Activated naive CD8-positive, alpha-beta T cell treated with anti-CD3 and anti-CD28 coated beads, Interleukin-2, amount 50 U/mL, for 24 hours (primary cell): ENCODE measurements around the gene ENTPD1.
"Not testable (repeated sequence)": the region's sequence is repeated elsewhere in the genome, so short reads cannot be mapped to it uniquely, and the experiment has no call there.

Experiments used
- ATAC-seq: fragments of 150-1000 bp; cut with Tn5 transposase; one replicate; pipeline ENCODE4 v1.10.0; 2021
- DNase-seq: peaks from one replicate; pipeline ENCODE4 v3.0.0; 2021
- H3K27ac Mint-ChIP-seq: one replicate; pipeline ENCODE4 v1.8.0; 2021; ENCODE audit warnings: mild to moderate bottlenecking, mixed read lengths
- H3K27me3 Mint-ChIP-seq: one replicate; pipeline ENCODE4 v1.8.0; 2021; ENCODE audit warnings: mixed read lengths
- H3K36me3 Mint-ChIP-seq: one replicate; pipeline ENCODE4 v1.8.0; 2021; ENCODE audit warnings: low read depth, mixed read lengths
- H3K4me1 Mint-ChIP-seq: one replicate; pipeline ENCODE4 v1.8.0; 2021; ENCODE audit warnings: mixed read lengths
- H3K4me3 Mint-ChIP-seq: one replicate; pipeline ENCODE4 v1.8.0; 2021; ENCODE audit warnings: mild to moderate bottlenecking, moderate library complexity, mixed read lengths
- H3K9me3 Mint-ChIP-seq: one replicate; pipeline ENCODE4 v1.8.0; 2021; ENCODE audit warnings: mixed read lengths

Gene ENTPD1, protein sequence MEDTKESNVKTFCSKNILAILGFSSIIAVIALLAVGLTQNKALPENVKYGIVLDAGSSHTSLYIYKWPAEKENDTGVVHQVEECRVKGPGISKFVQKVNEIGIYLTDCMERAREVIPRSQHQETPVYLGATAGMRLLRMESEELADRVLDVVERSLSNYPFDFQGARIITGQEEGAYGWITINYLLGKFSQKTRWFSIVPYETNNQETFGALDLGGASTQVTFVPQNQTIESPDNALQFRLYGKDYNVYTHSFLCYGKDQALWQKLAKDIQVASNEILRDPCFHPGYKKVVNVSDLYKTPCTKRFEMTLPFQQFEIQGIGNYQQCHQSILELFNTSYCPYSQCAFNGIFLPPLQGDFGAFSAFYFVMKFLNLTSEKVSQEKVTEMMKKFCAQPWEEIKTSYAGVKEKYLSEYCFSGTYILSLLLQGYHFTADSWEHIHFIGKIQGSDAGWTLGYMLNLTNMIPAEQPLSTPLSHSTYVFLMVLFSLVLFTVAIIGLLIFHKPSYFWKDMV

DNA sequence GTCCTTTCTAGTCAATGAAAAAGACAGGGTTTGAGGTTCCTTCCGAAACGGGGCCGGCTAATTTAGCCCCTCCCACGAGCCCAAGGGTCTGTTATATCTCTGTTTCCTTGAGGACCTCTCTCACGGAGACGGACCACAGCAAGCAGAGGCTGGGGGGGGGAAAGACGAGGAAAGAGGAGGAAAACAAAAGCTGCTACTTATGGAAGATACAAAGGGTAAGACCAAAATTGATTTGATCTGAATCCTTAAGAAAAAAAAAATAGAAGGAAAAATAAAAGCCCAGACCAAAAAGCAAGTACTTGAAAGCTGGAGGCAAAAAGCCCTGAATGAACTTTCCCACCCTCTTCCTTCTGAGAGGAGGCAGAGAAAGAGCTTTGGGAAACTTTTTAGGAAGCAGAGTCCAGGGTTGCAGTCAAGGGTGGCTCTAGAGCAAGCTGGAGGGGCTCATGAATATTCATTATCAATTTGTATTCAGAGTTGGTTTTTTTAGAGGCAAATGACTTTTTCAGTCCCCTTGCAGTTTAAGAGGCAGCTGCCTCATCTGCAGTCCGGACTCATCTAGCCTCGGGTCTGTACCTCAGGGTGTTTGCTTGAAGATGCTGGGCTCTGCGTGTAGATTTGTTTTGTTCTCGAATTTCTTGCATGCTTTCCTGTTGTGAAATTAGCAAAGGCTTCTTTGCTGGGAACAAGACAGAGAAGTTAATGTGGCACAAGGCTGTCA lies at the start of gene ENTPD1:
Gene ENTPD1 (plus strand): TSS at position 123 of the 721 bp plus-strand sequence. CDS start 77 bp downstream, at position 200.
- Mint-ChIP-seq H3K36me3 (no peaks in the 10 kb centered on the region), H3K9me3 (no peaks in the 10 kb centered on the region), H3K27me3 (peaks cover 33% of the 10 kb centered on the region), H3K4me3 (peak within 1 kb of the TSS; percentile 73), H3K4me1 (peaks cover 33% of the 10 kb centered on the region), H3K27ac (peak within 1 kb of the TSS; percentile 46)
- DNase-seq (no peak), ATAC-seq (no peak)

DNA sequence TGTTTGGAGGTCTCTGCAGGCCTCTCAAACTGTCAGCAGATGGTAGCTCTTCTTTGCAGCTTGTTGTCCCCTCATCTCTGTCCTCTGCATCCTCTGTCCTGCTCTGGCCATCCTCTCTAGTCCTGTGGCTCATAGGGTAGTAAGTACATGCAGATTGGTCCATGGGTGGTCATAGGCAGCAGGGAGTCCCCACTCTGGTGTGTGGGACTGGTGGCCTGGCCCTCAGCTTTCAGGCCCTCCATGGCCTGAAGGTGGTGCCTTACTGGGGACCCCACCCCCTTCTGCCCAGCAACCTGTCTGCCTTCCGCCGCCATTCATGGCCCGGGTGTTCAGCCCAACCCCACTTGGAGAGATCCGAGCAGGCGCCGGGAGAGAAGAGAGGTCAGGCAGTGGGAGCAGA lies 49.4 kb upstream of the ENTPD1 start:
- Mint-ChIP-seq H3K4me3 (no peak overlapping the region), H3K27me3 (no peaks in the 10 kb centered on the region), H3K36me3 (no peaks in the 10 kb centered on the region), H3K4me1 (no peaks in the 10 kb centered on the region), H3K27ac (no peak overlapping the region), H3K9me3 (no peaks in the 10 kb centered on the region)
- DNase-seq (no peak), ATAC-seq (no peak)

DNA sequence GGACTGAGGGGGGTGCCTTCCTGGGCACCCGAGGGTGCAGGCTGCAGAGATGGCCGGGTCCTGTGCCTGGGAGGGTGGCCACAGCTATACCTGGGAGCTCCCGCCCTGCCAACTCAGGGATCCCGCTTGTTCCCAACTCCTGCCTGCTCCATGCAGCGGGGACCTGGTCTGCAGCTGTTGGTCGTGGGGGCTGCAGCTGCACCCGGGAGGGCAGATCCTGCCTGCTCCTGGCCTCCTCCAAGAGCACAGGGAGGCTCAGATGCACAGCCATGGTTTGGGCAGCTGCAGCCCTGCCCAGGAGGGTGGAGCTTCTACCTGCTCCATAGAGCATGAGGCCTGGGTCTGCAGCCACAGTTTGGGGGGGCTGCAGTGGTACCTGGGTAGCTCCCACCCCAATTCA lies 49.0 kb upstream of the ENTPD1 start:
- Mint-ChIP-seq H3K36me3 (no peaks in the 10 kb centered on the region), H3K4me1 (no peaks in the 10 kb centered on the region), H3K27ac (no peak overlapping the region), H3K4me3 (no peak overlapping the region), H3K27me3 (no peaks in the 10 kb centered on the region), H3K9me3 (no peaks in the 10 kb centered on the region)
- peak; percentile 28 for ATAC-seq
- DNase-seq: no peak

DNA sequence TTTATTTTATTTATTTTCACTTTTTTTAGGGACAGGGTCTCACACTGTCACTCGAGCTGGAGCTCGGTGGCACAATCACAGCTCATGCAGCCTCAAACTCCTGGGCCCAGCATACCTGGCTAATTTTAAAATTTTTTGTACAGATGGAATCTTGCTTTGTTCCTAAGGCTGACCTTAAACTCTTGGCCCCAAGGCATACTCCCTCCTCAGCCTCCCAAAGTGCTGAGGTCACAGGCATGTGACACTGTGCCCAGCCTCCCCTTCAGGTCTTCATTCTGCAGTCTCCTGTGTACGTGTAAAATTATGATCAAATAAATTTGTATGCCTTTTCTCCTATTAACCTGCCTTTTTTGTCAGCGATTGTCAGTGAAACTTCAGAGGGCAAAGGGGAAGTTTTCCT lies 44.5 kb upstream of the ENTPD1 start:
- H3K36me3 Mint-ChIP-seq: no peaks in the 10 kb centered on the region
- H3K4me3 Mint-ChIP-seq: no peak overlapping the region
- ATAC-seq: no peak
- DNase-seq: no peak
- no peaks in the 10 kb centered on the region for H3K27me3 Mint-ChIP-seq
- H3K4me1 Mint-ChIP-seq: no peaks in the 10 kb centered on the region
- no peak overlapping the region for H3K27ac Mint-ChIP-seq
- no peaks in the 10 kb centered on the region for H3K9me3 Mint-ChIP-seq

DNA sequence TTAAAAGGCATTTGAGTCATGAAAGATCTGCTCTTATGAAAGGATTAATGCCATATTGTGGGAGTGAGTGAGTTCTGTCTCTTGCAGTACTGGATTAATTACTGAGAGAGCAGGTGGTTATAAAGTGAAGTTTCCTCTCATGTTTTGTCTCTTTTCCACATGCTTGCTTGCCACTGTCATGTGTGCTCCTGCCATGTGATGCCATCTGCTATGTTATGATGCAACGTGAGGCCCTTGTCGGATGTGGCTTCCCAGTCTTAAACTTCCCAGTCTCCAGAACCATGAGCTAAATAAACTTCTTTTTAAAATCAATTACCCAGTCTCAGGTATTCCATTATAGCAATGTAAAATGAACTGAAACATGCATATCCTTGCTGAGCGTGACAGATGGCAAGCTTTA lies 39.5 kb upstream of the ENTPD1 start:
- H3K36me3 Mint-ChIP-seq: no peaks in the 10 kb centered on the region

DNA sequence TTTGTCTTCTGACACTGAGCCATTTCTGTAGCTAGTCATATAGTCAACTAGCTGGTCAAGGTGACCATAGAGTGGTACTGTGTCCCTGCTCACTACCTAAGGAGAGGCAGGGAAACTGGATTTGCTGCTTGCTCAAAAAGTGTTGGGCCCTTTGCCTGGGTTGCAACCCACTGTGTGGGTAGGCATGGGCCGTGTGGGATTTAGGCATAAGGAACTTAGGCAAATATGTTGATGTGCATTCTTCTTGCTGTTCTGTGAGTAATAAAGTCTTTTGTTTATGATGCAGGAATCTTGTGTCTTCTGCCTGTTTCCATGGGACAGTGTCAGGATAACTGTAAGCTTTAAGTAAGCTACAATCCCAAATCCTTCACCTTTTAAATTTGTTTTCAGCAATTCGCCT lies 39.1 kb upstream of the ENTPD1 start:
- no peaks in the 10 kb centered on the region for H3K4me1 Mint-ChIP-seq
- ATAC-seq (no peak), DNase-seq (no peak)
- no peaks in the 10 kb centered on the region for H3K36me3 Mint-ChIP-seq
- H3K27me3 Mint-ChIP-seq: no peaks in the 10 kb centered on the region
- H3K4me3 Mint-ChIP-seq: no peak overlapping the region
- no peaks in the 10 kb centered on the region for H3K9me3 Mint-ChIP-seq
- no peak overlapping the region for H3K27ac Mint-ChIP-seq

More for the DNA sequence above, 39.5 kb upstream of the ENTPD1 start:
- no peak overlapping the region for H3K4me3 Mint-ChIP-seq
- DNase-seq (no peak), ATAC-seq (no peak)
- no peak overlapping the region for H3K27ac Mint-ChIP-seq
- no peaks in the 10 kb centered on the region for H3K27me3 Mint-ChIP-seq
- H3K4me1 Mint-ChIP-seq: no peaks in the 10 kb centered on the region
- no peaks in the 10 kb centered on the region for H3K9me3 Mint-ChIP-seq

DNA sequence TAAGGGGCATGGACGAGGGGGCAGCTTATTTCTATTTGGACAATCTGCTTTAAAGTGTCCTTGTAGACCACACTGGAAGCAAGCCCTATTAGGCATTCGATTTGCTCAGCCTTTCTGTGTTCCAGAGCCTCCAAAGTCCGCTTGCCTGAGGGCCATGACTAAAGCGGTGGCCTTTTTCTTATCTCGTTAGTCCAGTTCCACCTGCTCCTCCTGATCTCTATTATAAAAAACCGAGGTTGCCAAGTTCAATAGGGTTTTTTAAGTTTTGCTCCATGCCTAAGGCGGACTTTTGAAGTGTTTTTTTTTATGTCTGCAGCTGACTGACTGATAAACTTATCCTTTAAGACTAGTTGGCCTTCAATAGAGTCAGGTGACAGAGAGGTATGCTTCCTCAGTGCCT lies 35.2 kb upstream of the ENTPD1 start:
- DNase-seq, H3K27ac Mint-ChIP-seq, H3K9me3 Mint-ChIP-seq, ATAC-seq, H3K36me3 Mint-ChIP-seq, H3K4me3 Mint-ChIP-seq, H3K27me3 Mint-ChIP-seq, H3K4me1 Mint-ChIP-seq: not testable (repeated sequence)

DNA sequence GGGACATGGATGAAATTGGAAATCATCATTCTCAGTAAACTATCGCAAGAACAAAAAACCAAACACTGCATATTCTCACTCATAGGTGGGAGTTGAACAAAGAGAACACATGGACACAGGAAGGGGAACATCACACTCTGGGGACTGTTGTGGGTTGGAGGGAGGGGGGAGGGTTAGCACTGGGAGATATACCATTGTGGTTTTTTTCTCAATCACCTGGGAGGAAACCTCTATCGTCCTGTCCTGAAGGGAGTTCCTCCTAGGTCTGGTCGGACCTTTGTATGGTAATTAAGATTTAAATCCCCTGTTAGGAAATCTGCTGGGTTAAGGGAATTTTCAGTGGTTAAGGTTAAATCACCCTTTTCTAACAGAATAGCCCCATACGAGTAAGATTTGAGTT lies 33.5 kb upstream of the ENTPD1 start:
- not testable (repeated sequence) for ATAC-seq, H3K36me3 Mint-ChIP-seq, H3K27me3 Mint-ChIP-seq, H3K4me1 Mint-ChIP-seq, H3K27ac Mint-ChIP-seq, H3K9me3 Mint-ChIP-seq, H3K4me3 Mint-ChIP-seq, DNase-seq

DNA sequence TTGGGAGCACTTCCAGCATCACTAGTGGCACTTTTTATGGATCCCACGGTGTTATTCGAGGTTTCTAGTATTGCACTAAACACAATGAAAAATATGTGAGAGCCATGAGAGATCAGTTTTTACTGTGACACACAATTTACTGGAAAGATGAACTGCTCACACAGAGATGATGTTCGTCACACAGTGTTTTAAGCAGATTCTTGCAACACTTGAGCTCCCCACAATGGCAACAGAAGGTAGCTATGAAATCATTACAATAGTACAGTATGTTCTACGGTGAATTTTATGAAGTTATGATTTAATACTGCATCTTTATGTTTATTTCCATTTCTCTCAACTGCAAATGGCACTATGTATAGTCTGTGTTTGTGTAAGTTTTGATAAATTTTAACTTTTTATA lies 27.4 kb upstream of the ENTPD1 start:
- Mint-ChIP-seq H3K27me3 (peaks cover 9% of the 10 kb centered on the region), H3K4me3 (no peak overlapping the region), H3K4me1 (no peaks in the 10 kb centered on the region), H3K36me3 (peaks cover 2% of the 10 kb centered on the region), H3K9me3 (peaks cover 8% of the 10 kb centered on the region), H3K27ac (no peak overlapping the region)
- ATAC-seq: no peak
- no peak for DNase-seq

DNA sequence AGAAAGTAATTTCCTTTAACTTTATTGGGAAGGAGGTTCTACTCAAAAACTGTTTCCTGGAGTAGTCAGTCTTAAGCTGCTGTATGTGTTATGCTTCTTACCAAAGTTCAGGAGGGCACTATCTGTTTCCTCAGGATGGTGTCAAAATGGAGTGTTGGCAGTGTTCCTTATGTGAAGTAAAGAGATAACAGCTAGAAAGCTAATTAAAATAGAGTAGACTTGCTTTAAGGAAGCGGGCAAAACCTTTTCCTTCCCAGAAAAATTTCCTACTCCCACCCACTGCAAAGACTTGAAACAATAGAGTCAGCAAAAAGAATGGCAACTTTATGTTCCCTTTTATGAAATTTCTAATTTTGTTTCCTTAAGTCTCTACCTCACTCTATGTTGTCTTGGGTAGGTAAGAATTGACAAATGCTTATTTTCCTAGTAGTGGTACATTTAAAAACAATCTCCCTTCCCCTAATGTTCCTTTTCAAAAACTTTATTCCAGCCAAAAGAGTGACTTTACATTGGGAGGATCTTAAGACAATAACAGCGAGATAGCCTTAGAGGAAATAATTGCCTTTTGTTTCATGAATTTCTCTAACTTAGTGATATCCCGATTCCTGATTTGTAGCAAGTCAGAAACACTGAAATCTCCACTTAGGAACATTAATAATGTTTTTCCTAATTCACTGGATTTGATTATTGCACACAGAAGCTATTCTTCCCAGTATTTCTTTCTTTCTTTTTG lies 26.5 kb upstream of the ENTPD1 start:
- ATAC-seq (no peak), DNase-seq (no peak)
- Mint-ChIP-seq H3K4me3 (no peak overlapping the region), H3K4me1 (no peaks in the 10 kb centered on the region), H3K27me3 (peaks cover 9% of the 10 kb centered on the region), H3K27ac (no peak overlapping the region), H3K36me3 (peaks cover 2% of the 10 kb centered on the region), H3K9me3 (peaks cover 16% of the 10 kb centered on the region)

DNA sequence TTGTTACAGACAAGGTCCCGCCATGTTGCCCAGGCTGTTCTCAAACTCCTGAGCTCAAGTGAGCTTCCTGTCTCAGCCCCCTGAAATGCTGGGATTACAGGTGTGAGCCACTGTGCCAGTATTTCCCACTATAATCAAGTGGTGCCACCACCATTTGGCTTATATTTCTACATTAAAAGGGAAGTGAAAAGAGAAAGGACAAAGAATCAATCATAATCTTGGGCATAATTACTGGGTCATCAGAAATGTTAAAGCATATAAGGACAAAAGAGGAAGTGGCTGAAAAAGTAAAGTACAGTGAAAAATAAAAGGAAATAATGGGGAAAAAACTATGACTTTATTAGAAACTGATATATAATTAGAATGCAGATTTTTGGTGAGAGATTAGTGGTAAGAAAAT lies 25.7 kb upstream of the ENTPD1 start:
- peaks cover 2% of the 10 kb centered on the region for H3K36me3 Mint-ChIP-seq
- no peak overlapping the region for H3K27ac Mint-ChIP-seq
- no peak overlapping the region for H3K4me3 Mint-ChIP-seq
- H3K27me3 Mint-ChIP-seq: peaks cover 9% of the 10 kb centered on the region
- H3K9me3 Mint-ChIP-seq: peaks cover 16% of the 10 kb centered on the region
- ATAC-seq: no peak
- no peaks in the 10 kb centered on the region for H3K4me1 Mint-ChIP-seq
- no peak for DNase-seq

DNA sequence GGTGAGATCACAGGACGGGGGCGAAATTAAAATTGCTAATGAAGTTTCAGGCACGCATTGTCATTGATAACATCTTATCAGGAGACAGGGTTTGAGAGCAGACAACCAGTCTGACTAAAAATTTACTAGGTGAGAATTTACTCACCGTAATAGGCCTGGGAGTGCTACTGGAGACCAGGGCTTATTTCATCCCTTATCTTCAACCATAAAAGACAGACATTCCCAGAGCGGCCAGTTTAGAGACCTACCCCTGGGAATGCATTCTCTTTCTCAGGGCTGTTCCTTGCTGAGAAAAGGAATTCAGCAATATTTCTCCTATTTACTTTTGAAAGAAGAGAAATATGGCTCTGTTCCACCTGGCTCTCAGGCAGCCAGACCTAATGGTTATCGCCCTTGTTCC lies 23.1 kb upstream of the ENTPD1 start:
- not testable (repeated sequence) for H3K4me3 Mint-ChIP-seq, H3K36me3 Mint-ChIP-seq, ATAC-seq, DNase-seq, H3K27ac Mint-ChIP-seq, H3K4me1 Mint-ChIP-seq
- Mint-ChIP-seq H3K9me3 (peaks cover 16% of the 10 kb centered on the region), H3K27me3 (peaks cover 11% of the 10 kb centered on the region)

DNA sequence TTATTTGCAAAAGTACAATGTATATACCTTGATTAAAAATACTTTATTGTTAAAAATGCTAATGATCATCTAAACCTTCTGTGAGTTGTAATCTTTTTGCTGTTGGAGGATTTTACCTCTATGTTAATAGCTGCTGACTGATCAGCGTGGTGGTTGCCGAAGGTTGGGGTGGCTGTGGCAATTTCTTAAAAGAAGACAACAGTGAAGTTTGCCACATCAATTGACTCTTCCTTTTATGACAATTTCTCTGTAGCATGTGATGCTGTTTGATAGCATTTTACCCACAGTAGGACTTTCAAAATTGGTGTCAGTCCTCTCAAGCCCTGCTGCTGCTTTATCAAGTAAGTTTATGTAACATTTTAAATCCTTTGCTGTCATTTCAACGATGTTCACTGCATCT lies 16.9 kb upstream of the ENTPD1 start:
- ATAC-seq: no peak
- H3K4me3 Mint-ChIP-seq: no peak overlapping the region
- peaks cover 7% of the 10 kb centered on the region for H3K9me3 Mint-ChIP-seq
- no peak overlapping the region for H3K27ac Mint-ChIP-seq
- no peaks in the 10 kb centered on the region for H3K36me3 Mint-ChIP-seq
- H3K27me3 Mint-ChIP-seq: peaks cover 10% of the 10 kb centered on the region
- no peak for DNase-seq
- peaks cover 4% of the 10 kb centered on the region for H3K4me1 Mint-ChIP-seq

DNA sequence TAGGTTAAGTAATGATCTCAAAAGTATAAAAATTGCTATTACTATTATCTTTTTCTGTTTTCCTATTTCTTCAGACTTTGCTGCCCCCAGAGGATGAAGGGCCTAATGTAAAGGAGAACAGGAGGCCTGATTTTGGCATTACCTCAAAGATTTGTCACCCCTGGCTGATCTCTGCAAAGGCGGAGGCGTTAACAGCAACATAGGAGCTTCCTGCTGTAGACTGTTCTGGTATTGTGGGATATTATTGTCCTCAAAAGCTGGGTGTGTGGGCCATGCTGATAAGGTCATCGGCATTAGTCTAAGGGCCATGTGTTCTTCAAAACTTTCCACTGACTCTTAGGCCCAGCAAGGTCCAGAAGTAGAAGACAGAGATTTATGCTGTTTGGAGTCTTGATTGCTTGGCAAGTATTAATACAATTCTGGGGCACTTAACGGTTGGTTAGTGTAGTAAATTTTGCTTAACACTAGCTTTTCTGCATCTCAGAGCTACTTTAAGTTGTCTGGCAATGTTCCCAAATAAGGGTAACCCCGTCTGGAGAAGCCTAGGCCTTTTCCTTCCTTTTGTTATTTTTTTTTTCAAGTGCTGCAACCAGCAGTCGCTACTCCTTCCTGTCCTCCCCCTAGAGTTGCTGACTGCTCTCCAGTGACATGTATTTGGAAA lies 14.0 kb upstream of the ENTPD1 start:
- no peaks in the 10 kb centered on the region for H3K9me3 Mint-ChIP-seq
- H3K27me3 Mint-ChIP-seq: peaks cover 6% of the 10 kb centered on the region
- DNase-seq (no peak), ATAC-seq (peak; percentile 59)
- H3K36me3 Mint-ChIP-seq: no peaks in the 10 kb centered on the region
- peaks cover 5% of the 10 kb centered on the region for H3K4me1 Mint-ChIP-seq
- H3K27ac Mint-ChIP-seq: no peak overlapping the region
- peak overlapping the region; percentile 48 for H3K4me3 Mint-ChIP-seq
